NCI-H2196 treated with DMSO at 0.1 percent for 48 hours (cell line): Measurements from ENCODE around the gene CLSTN2.

ENCODE experiments used
- DNase-seq: peaks from one replicate; lab custom pipeline; 2025; ENCODE audit not compliant: unreplicated experiment; lab: John Stamatoyannopoulos, UW

CLSTN2 gene

DNA sequence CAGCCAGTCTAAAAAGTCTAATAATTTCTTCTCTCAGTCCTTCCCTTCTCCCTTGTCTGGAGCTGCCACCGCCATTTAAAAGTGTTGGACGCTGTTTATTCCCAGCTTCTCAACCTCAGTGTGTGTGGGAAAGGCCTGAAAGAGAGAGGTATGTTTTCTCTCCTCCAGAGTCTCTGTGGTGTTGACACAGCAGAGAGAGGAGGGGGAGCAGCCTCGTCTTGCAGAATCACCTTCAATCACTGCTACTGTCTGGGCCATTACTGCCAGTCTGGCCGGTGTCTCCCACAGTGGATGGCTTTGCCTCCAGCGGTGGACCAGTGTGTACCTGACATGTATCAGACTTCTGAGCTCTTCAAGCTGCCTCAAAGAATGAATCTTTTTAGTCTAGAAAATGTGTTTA, 641.5 kb downstream of the CLSTN2 start:
- DNase-seq = no peak

DNA sequence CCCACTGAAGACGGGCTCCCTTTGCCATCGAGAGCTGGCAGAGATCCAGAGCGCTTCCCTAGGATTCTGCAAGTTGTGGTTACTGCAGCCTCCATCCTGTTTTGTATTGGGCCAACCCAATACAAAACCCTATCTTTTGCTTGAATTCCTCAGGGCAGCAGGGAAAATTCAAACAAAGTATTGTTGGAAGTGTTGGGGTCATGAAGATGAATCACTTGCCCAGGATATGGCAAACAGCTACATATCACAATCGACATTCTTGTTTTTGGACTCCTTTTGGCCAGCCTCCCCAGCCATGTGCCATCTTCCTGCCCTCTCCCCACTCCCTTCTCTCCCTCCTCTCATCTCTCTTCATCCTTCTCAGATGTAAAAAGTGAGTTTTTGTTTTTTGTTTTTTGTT, 642.9 kb downstream of the CLSTN2 start:
- DNase-seq = no peak

DNA sequence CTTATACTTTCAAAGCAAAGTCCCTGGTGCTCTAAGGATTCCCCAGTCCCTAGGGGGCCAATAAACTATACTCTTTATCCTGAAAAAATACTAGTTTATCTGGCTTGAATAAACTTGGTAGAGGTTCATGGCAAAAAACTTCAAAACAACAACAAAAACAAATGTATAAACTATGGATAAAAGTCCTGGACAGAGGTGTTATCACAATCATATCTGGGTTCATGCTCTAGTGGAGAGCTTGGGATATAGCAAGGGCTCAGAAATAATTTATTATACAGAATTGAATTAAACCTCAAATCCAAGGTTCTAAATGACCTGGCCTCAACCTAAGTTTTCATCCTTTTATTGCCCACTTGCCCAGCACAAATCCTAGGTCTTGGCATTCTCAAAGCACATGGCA, 644.3 kb downstream of the CLSTN2 start:
- DNase-seq = no peak

DNA sequence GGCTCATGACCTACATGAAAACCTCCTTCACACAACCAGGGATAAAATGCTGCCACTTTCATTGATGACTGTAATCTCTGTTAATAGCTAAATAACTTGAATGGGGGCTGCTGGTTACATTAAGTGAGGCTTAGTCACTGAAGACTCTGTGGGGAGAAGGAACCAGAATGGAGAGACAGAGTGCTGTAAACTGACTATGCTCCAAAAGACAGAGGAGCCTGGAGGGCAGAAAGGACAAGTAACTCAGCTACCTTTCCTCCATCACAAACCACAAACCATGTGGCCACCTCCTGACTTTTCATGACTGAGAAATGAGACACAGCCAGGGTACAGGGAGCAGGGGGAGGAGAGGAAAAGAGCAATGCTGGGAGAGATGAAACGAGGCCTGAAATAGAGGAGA, 645.8 kb downstream of the CLSTN2 start:
- no peak for DNase-seq

DNA sequence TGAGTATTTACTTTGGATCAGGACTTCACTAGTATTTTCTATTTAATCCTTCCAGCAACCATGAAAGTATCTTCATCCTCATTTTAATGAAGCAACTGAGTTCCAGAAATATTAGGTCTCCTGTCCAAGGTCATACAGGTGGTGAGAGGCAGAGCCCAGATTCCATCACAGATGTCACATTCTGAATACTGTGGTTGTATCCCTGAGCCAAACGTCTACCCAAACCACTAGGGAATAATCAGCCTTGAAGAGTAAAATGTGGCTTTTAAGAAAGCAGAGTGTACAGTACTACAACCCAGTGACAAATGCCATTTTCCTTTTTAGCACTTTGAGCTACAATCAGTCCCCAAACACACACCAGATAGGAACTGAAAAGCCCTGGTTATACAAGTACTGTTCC, 649.6 kb downstream of the CLSTN2 start:
- DNase-seq = no peak

DNA sequence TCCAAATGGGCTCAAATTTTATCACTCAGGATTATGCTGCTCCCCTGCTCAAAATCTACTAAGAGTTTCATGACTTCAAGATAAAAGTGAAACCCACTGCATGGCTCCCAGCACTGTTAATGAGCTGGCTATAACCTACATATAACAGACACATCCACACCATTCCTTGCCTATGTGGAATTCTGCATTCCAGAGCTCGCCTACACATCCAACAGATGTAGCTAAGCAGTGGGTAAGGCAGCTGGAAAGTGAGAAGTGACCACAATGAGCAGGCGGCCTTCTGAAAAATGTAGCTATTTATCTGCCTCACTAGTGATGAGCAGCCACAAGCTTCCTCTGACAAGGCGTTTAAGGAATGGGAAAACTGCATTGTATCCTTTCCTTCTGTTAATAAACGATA, 650.8 kb downstream of the CLSTN2 start:
- DNase-seq = no peak

DNA sequence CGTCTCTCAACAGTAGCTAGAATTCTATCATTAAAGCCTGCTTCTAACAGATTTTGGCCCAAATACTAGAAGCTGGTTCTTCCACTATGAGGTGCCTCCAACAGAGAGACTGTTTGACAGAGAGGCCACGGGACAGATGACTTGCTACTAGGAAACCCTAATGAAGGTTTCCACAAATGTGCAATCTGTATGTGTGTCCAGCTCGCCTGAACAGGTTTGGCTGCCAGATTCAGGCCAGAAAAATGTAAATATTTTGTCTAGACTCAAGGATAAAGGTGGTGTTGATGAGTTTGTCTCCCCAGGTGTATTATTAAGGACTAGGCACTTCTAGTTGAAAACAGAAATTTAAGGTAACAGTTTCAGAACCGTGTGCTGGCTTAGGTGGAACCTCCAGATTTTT, 651.3 kb downstream of the CLSTN2 start:
- no peak for DNase-seq

DNA sequence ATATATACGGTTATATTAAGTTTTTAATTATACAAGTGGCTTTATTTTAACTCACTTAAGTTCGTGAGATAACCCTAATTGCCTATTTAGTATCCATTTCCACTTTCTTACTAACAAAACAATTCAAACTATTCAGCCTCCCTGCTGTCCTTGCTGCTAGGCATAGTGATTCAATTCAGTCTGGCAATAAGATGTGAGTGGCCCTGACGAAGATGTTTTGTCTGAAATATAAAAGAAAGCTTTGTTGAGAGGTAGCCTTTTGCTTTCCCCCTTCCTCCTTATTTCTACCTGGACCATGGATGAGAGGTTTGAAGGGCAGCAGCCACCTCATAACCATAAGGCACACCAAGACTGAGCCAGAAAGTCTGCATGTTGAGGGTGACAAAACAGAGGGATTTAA, 653.6 kb downstream of the CLSTN2 start:
- DNase-seq = no peak

DNA sequence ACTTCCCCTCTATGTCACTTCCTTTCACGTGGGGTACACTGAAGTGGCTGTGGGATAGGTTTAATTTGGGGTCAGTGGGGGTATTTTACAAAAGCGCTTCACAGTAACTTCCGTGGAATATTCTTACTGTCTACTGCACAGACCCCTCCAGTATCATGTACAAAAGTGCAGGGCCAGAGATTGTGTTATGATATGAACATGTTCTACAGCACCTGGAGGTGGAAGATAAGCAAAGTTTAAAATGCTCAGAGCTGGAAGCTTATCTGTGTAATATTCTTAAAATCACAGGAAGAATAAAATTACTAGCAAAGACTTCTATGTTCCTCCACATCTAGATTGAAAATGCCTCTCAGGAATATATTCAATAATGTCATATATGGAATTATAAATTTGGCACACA, 658.8 kb downstream of the CLSTN2 start:
- no peak for DNase-seq

DNA sequence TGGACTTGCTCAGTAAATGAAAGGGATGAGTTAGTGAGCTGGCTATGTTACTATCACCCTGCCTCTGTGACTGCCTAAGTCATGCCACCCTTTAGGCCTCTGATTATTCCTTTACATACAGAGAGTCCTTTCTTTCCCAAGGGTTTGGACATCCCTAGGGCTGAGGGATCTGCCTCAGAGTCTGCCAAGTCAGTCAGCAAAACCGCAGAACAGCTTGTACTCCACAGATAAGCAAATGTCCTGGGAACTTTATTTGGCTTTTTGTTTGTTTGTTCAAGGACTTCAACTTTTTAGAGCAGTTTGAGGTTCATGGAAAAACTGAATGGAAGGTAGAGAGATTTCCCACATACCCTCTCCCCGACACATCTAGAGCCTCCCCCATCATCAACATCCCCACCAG, 660.3 kb downstream of the CLSTN2 start:
- no peak for DNase-seq

DNA sequence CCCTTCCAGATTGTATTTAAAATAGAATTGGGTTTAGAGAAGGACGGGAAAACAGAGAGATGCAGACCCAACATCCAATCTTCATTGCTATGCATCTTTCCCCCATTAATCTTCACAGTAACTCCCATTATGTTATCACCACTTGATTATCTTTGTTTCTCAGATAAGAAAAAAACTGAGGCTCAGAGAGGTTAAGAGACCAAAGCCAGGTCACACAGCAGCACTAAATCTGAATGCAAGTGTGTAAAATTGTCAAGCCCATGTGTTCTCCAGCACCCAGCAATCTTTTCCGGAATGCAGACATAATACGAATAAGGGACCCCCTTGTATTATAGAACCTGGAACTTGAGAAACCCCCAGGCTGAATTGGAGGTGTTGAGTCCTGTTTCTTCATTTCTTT, 662.4 kb downstream of the CLSTN2 start:
- DNase-seq = no peak

DNA sequence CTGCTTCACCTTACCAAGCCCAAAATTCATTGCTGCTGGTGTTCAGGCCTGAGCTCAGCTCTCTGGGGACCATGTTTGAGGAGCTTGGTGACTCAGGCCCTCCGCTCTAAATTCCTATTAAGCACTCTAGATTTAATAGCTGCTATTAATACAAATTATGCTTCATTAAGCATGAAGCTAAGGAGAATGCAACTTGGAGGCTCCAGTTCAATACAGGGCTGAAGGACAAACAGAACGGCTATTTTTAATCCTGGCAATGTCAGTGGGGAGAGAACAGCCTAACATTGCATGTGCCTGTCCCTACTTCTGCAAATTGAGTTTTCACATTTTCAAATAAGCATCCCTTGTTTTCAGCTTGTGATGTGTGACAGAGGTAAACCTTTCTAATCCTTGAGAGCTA, 662.8 kb downstream of the CLSTN2 start:
- DNase-seq = no peak

DNA sequence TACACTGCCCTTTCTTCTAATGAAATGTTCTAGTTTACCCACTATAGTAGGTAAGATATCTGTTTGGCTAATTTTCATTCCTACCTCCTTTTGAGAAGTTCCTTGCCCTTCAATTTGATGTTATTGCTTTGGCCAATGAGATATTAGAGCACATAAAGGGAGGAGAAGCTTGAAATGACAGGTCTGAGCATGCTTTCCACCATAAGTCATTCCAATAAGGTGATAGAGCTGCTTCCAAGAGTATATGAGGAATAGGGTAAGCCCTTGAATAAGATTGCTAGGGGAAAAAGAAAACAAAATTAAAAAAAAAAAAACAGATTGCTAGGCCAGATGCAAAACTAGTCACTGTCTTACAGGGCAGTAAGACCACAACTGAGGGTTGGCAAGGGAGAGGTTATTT, 664.0 kb downstream of the CLSTN2 start:
- no peak for DNase-seq

DNA sequence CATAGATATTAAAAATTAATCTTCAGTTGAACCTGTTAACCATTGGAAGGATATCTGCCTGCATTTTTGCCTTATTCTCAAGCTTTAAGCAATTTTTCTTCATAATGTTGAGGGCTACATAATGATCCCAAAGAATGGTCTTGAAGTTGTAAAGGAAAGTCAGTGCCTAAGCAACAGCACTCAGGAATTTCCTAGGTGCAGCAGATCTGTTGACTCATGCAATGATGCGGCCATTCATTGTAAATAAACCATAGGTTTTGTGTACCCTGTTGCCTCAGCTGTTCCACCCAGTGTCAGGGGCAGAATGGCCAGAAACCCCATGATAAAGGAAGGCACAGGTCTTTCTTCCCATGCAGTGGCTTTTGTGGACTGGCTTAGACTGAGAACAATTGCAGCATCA, 664.5 kb downstream of the CLSTN2 start:
- no peak for DNase-seq

DNA sequence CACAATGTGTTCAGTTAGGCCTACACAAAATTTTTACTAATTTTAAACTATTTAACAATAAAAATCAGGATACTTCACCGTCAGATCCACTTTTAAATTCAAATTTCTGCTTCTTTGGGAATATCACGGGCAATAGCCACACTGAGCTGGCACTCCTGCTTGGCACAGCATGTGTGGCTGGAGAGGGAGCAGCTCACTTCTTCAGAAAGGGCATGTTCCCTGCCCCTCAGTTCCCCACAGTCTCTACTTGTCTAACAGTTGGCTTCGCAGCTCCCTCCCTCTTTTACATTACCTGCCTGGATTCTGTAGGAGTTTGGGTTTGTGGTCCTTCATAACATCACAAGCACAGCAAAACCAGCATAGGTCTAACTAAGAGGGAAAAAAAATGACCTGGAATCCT, 666.9 kb downstream of the CLSTN2 start:
- DNase-seq = no peak

DNA sequence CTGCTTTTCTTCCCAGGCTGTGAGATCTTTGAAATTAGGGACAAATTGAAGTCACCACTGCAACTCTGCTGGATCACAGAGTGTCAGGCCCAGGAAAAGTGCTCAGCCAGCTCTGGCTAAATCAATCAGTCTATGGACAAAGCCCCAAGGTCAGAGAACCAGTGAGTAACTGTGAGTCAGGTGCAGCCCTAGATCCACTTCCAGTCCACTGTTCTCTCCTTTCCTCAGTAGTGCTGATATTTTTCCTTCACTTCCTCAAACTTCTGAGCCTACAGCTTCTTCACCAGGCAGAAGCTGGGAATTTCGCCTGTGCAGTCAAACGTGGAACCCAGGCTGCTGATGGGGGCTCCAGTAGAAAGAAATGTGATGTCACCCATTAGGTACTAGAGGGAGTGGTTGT, 667.8 kb downstream of the CLSTN2 start:
- no peak for DNase-seq

DNA sequence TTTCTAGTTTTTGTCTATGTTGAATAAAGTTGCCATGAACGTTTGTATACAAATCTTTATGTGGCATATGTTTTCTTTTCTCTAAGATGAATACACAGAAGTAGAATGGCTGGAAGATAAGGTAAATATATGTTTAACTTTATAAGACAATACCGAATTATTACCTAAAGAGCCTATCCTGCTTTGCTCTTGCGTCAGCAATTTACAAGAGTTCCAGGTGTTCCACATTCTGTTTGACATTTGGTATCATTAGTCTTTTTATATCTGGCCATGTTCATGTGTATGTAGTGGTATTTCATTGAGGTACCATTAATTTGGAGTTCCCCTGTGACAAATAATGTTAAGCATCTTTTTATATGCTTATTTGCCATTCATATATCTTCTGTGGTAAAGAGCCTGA, 668.8 kb downstream of the CLSTN2 start:
- no peak for DNase-seq

DNA sequence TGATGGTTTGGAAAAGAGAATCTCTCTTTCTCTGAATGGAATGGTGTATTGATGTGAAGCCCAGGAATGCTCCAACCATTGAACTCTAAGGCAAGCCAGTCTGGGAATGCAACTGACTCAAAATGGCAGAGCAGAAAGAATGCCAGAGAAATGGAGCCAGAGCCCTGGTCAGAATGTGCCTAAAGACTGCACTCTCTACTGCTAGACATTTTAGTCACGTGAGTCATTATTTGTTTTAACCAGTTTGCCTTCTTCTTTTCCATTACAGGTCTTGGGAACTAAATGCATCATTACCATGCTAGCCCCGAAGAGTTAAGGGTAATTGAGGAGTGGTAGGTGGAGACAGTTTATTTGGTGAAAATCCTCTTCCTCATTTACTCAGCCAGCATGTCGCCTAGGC, 675.6 kb downstream of the CLSTN2 start:
- no peak for DNase-seq

DNA sequence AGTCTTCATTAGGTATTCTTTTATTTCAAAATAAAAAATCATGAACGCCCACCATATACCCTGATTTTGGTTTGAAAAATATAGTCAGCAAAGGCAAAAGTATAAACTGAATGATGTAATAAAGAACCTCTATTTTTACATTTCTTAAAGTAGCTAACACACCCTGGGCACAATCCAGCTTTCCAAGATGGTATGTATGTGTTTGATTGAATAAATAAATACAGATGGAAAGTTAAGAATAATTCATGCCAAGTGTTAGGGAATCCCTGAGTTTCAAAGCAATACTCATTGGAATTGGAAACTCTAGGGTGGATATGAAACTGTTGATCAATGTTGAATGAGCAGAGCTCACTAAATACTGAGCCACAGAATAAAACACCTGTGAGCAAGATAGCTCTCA, 679.0 kb downstream of the CLSTN2 start:
- no peak for DNase-seq

DNA sequence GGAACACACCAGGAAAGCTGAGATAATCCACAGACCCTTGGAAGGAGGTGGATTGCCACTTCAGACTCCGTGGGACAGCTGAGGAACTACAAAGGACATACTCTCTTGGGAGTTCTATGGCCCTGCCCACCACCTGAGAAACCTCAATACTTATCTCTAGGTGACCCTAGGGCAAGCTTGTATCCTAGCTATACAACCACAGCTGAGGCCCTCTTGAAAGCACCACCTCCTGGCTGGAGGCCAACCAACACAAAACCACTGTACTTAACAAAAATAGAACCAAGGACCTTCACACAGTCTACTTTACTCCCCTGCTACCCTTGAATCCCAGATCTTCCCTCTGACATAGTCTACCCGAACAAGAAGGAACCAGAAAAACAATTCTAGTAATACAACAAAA, 682.1 kb downstream of the CLSTN2 start:
- no peak for DNase-seq

DNA sequence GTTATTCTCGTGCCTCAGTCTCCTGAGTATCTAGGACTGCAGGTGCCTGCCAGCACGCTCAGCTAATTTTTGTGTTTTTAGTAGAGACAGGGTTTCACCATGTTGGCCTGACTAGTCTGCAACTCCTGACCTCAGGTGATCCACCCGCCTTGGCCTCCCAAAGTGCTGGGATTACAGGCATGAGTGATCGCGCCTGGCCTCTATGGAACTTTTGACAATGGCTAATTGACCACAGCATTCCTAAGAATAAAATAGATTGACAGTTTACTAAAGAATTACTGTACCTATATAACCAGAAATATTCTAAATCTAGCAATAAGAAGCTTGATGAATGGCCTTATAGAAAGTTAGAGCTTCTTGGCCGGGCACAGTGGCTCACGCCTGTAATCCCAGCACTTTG, 691.9 kb downstream of the CLSTN2 start:
- DNase-seq = no peak
